HG02885 (cell line): ENCODE results near the gene PMP22.

ENCODE experiments used
- ATAC-seq: cut with Tn5 transposase; IDR thresholded peaks from one replicate; pipeline ENCODE4 v1.9.1; 2021; ENCODE audit warnings: mild to moderate bottlenecking; ENCODE audit not compliant: unreplicated experiment, poor library complexity

PMP22 gene

GRCh38 chr17:15265131-15265530 lies at the start of gene PMP22:
Gene PMP22, minus strand, starts transcription at chr17:15265326. Its CDS starts 4,599 bp downstream, at chr17:15260727.
- ATAC-seq = no peak

DNA sequence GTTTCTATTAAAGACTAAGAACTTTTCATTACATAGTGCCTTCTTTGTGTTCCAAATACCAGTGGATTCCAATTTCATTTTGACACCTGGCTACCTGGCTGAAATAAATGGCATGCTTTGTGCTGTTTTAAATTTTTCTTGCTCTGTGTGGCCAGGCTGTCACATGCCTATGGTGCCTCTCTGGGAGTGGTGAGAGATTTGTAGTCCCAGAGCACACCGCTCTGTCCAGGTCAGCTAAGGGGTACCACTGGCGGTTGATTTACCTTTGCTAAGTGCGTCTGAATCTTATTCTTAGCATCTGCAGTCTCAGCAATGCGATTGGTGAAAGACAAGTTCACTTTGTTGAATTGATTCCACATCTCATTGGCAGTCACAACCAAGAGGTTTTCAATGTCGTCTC lies 46.9 kb upstream of the PMP22 start:
- ATAC-seq = no peak

DNA sequence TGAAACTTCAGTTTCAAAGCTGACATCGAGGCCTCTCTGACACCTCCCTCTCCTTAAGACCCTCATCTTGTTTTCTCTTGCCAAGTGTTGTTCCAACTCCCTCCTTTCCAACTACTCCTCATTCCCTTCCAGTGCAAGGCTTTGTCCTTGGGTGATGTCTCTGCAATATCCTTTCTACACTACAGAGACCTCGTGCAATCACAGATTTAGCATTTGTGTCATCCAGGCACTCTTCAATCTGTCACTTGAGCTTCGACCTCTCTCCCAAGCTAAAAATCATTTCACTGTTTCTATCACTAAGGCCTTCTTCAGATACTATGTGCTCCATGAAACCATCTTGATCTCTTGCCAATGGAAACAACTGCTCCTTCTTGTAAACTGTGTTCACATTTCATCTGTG lies 44.7 kb upstream of the PMP22 start:
- ATAC-seq = no peak

- ATAC-seq = no peak
Observed at GRCh38 chr17:15309236-15309635, 44.1 kb upstream of the PMP22 start.

DNA sequence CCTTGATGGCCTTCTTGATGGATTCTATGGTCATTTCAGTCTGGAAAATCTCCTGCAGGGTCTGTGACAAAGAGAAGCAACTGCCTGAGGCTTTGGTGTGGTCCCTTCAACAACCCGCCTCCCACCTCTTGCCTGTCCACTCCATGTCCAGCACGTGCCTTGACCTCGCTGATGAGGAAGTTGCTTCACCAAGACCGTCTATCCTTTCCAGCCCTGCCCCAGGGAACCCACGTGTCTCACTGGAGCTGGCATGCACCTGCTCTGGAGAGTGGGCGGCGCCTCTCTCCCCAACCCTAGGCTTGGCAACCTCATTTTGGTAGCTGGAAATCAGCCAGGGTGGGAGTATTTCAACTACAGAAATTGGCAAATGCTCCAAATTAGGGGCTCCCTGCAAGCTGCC lies 43.6 kb upstream of the PMP22 start:
- no peak for ATAC-seq

GRCh38 chr17:15307710-15308111 lies 42.6 kb upstream of the PMP22 start:
- no peak for ATAC-seq

- ATAC-seq = no peak
Observed at GRCh38 chr17:15303851-15304250, 38.7 kb upstream of the PMP22 start.

GRCh38 chr17:15303268-15303667 lies 38.1 kb upstream of the PMP22 start:
- no peak for ATAC-seq

GRCh38 chr17:15301845-15302244 lies 36.7 kb upstream of the PMP22 start:
- no peak for ATAC-seq

- no peak for ATAC-seq
Observed at GRCh38 chr17:15298176-15298575, 33.0 kb upstream of the PMP22 start.

DNA sequence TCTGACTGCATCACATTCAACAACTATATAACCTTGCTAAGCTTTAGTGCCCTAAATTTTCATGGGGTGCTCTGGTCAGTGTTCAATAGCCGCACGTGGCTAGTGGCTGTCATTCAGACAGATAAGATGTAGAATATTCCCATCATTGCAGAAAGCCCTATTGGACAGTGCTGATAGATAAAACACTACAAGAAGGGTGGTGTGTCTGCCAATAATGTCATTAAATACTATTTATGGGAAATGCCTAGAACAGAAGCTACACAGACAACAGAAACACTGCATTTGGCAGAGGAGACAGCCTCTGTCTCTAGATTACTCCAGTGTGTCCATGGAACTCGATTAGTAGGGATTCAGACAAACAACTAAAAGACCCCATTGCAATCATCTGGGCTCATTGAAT lies 28.4 kb upstream of the PMP22 start:
- ATAC-seq = no peak

DNA sequence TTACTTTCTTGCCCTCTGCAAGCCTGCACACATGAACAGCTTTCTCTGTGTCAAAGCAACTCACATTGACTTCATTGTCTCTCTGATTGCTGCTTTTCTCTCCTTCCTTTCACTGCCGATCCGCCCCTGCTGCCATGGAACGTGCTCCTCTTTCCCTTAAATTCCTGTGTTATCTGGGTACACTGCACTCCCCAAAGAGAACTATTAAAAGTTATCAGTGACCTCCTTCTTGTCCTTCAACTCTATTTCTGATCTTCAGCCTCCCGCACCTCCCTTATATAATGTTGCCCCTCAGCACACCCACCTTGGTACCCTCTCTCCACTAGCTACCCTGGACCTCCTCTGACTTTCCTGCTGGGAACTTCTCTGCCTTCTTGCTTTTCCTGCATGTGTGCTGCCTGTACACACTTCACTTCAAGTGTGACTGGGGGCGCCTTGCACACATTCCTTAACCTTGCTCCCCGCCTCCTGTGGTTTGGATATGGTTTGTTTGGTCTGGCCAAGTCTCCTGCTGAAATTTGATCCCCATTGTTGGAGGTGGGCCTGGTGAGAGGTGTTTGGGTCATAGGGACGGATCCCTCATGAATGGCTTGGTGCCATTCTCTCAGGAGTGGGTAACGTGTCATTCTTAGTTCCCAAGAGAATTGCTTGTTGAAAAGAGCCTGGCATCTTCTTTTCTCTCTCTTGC lies 26.7 kb upstream of the PMP22 start:
- ATAC-seq = no peak

GRCh38 chr17:15290605-15291004 lies 25.5 kb upstream of the PMP22 start:
- ATAC-seq = no peak

DNA sequence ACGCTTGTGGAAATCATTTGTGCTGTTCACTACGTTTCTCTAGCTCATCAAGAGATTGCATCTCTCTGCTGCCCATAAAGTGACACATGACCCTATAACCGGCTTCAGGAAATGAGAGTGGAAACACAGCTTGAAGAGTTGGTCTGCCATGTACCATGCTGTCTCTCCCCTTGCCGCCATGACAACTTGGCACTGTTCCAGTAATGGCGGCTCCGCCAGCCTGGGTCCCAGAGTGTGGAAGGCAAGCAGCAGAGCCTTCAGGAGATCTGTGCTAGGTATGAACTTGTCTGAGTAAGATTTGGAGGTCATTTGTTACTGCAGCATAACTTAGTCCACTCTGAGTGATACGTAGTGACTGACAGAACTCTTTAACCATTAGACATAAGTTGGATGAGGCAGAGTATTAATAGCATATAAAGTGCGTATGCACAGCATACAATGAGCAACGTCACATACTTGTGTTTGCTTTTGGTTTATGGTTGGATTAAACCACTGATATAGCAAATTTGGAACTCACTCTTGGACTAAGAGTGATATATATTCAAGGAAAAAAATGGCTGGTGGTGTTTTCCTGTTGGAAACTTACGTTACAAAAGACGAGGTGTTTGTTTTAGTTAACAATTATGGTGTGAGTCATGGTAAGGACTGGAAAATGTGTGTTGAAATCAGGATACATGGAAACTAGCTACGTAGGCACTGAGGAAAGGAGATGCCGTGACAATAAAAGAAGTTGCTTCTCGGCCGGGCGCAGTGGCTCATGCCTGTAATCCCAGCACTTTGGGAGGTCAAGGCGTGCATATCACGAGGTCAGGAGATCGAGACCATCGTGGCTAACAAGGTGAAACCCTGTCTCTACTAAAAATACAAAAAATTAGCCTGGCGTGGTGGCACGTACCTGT lies 24.4 kb upstream of the PMP22 start:
- no peak for ATAC-seq

DNA sequence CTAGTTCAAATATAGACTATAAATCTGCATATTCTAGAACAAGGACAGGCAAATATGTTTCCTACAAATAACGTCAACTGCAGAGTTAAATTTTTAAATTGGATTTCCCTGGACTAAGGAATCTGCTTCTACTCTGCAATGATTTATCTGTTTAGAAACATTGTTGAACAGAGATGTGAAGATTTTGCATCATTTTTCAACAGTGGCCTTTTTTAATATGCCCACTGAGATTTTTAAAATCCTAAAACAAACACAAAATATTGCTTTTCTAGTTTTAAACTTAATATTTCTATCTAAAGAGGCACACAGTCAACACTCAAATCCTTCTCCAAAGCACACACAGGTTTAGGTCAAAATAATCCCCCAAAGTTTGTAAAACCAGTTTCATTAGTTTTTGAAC lies 23.7 kb upstream of the PMP22 start:
- ATAC-seq = no peak

DNA sequence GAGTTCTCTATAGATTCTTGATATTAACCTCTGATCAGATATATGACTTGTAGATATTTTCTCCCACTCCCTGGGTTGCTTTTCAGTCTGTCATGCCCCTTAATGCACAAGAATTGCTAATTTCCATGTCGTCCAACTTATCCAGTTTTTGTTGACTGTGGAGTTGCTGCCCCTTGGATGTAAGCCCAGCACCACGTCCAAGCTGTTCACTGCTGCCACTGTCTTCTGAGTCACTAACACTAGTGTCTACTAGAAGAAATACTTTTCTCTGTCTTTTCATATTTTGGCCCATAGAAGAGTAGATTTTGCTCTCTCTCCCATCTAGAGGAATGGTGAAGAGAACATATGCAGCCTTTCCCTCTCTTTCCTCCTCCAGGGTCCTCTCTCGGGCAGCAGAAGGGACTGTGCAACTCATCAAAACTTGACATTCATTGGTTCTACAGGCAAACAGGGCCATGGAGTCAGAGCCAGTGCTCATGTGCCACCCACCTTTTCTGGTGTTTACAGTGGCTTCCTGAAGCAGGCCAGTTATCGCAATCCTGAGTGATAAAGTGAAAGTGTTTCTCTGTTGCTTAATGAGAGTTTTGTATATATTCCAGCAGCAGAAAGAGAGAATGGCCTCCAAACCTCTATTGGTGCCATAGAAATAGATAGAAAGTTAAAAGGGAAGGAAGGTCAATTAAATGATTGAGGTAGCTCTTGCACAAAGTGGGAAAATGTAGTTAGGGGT lies 22.6 kb upstream of the PMP22 start:
- ATAC-seq = no peak

DNA sequence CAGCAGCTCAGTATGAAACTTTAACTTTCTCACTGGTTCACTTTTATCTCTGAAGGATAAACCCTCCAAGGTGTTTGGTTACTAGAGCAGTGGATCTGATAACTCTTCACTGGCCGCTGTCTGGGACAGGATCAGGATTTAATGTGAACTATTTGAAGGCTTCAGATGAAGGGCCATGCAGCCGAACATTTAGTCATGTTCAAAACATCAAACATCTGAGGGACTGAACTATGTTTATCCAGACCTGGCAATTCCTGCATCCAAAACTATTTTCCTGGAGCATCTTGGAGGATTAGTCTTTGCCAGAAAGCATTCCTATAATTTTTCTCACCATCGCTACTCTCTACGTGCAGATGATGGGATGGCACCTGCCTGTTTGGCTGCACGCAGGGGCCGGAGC lies 20.3 kb upstream of the PMP22 start:
- no peak for ATAC-seq

DNA sequence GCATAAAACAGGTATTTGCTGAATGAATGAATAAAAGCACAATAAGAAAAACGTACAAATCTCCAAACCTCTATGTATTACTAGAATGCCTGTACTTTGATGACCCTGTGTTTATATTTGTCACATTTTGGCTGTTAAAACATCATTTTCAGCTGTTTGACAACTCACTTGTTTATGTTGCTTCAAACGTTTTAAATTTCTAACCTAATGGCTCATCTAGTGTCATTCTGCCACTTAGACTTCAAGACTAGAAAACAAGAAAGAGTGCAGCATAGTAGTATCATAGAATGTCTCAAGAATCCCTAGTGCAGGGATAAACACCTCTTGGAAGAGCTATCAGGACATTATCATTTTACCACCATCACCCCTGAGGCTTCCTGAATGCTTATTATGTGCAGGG lies 19.4 kb upstream of the PMP22 start:
- ATAC-seq = no peak

GRCh38 chr17:15284107-15284506 lies 19.0 kb upstream of the PMP22 start:
- no peak for ATAC-seq

DNA sequence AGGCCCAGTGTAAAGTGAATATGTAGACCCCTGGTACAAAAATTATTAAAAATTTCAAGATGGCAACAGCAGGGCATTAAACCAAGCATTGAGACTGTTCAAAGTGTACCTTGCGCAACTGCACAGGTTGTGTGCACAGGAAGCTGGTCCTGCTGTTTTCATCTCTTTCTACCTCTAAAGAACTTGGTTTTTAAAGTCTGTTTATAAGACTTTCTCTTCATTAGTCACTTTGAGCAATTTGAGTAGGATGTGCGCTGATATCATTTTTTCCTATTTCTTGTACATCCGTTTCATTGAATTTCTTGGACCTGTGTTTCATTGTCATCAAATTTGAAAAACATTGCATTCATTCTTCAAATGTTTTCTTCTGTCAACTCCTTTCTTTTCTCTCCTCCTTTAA lies 16.8 kb upstream of the PMP22 start:
- no peak for ATAC-seq

DNA sequence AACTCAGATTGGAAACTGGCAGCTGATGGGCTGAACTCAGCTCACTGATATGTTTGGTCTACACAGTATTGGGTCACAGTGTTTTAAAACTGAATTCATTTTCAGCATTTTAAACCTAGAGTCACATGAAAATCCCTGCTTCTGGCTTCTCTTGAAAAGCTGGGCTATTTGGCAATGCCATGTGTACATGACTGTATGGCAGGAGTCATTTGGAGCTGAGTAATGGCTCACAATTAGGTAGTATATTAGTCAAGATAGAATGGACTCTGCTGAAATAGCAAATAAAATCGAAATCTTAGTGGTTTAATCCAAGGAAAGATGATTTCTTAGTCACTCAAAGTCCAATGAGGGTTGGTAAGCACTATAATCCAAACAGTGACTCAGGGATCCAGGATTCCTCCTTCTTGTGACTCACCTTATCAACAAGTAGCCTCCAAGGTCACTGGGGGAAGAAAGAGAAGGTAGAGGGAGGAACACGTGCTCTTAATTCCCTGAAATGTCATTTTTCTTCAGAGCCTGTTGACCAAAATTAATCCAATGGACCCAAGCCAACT lies 13.9 kb upstream of the PMP22 start:
- ATAC-seq = no peak
